NB4 (cell line): Measurements from ENCODE around the gene INHA.

Experiments
- MYC ChIP-seq: IDR thresholded peaks from 2 replicates; pipeline ENCODE4 v1.6.1; 2011; ENCODE audit warnings: low read depth, low read length
- TF ChIP-seq, protein P1 (sequence below): IDR thresholded peaks from one replicate; pipeline ENCODE4 v1.5.1; 2012; ENCODE audit warnings: low read depth, low read length

DNA sequence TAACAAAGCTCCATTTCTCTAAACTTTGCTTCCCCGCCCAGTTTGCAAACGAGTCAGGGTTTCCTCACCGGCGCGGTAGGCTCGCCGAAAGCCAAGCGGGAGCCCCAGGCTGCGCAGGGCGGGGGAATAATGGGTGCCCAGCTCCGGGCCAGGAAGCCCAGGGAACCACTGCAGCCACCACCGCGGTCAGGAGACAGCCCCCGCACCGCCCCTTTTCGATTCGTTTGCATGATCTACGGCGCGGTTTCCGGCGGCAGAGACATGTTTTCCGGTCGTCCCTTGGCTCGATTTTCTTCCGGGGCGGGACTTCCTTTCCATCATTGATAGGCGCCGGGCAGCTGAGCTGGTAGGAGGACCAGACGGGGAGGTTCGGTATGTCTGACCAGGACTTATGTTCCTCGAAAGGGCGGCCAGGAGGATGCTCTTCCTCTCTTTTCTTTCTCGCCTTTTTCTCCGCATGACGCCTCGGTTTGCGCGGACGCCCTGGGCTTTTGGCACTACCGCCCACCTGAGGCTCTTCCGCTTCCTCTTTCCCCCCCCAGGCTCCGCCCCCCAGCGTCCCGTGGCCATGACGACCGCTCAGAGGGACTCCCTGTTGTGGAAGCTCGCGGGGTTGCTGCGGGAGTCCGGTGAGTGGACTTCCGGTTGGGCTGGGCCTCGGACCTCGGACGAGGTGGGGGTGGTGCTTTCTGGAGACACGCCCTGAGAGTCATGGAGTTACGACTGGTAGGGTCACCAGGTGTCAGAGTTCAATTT, 25.6 kb downstream of the INHA start, which contains the start of gene STK11IP:
- TF ChIP-seq MYC, result peak; percentile 48
- TF ChIP-seq, protein P1, sequence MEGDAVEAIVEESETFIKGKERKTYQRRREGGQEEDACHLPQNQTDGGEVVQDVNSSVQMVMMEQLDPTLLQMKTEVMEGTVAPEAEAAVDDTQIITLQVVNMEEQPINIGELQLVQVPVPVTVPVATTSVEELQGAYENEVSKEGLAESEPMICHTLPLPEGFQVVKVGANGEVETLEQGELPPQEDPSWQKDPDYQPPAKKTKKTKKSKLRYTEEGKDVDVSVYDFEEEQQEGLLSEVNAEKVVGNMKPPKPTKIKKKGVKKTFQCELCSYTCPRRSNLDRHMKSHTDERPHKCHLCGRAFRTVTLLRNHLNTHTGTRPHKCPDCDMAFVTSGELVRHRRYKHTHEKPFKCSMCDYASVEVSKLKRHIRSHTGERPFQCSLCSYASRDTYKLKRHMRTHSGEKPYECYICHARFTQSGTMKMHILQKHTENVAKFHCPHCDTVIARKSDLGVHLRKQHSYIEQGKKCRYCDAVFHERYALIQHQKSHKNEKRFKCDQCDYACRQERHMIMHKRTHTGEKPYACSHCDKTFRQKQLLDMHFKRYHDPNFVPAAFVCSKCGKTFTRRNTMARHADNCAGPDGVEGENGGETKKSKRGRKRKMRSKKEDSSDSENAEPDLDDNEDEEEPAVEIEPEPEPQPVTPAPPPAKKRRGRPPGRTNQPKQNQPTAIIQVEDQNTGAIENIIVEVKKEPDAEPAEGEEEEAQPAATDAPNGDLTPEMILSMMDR, result no peak
